ENCODE measurements around the gene SNHG17.
"Not testable (repeated sequence)": the region's sequence is repeated elsewhere in the genome, so short reads cannot be mapped to it uniquely, and the experiment has no call there.

Gene SNHG17

GRCh38 chr20:38446441-38447209, 11.5 kb upstream of the SNHG17 start:
- peak overlapping the region; percentile 85 for H3K9ac ChIP-seq (ENCODE audit: low read length)
- no peak overlapping the region for H3K27ac ChIP-seq (ENCODE audit: low read length)
- H3K9me3 ChIP-seq (ENCODE audit: control insufficient read depth, low read depth, low read length): no peaks in the 10 kb centered on the region
- H3K4me1 ChIP-seq (ENCODE audit: control insufficient read depth, low read depth, low read length): no peaks in the 10 kb centered on the region
- H3K27me3 ChIP-seq (ENCODE audit: control insufficient read depth, insufficient read depth, low read length): no peaks in the 10 kb centered on the region
- peaks cover 20% of the 10 kb centered on the region for H3K36me3 ChIP-seq (ENCODE audit: control insufficient read depth, low read depth, low read length)
- peak overlapping the region; percentile 82 for H3K4me3 ChIP-seq (ENCODE audit: low read length)

GRCh38 chr20:38445901-38446425, 10.8 kb upstream of the SNHG17 start:
- Histone ChIP-seq H3K9me3 (ENCODE audit: control insufficient read depth, low read depth, low read length) (no peaks in the 10 kb centered on the region), H3K27me3 (ENCODE audit: control insufficient read depth, insufficient read depth, low read length) (no peaks in the 10 kb centered on the region), H3K27ac (ENCODE audit: low read length) (no peak overlapping the region), H3K4me1 (ENCODE audit: control insufficient read depth, low read depth, low read length) (no peaks in the 10 kb centered on the region), H3K36me3 (ENCODE audit: control insufficient read depth, low read depth, low read length) (peaks cover 18% of the 10 kb centered on the region), H3K4me3 (ENCODE audit: low read length) (peak overlapping the region; percentile 82), H3K9ac (ENCODE audit: low read length) (no peak overlapping the region)

GRCh38 chr20:38445381-38445796, 10.3 kb upstream of the SNHG17 start:
- H3K4me3 ChIP-seq (ENCODE audit: low read length): no peak overlapping the region
- no peaks in the 10 kb centered on the region for H3K4me1 ChIP-seq (ENCODE audit: control insufficient read depth, low read depth, low read length)
- no peak overlapping the region for H3K27ac ChIP-seq (ENCODE audit: low read length)
- no peaks in the 10 kb centered on the region for H3K9me3 ChIP-seq (ENCODE audit: control insufficient read depth, low read depth, low read length)
- H3K36me3 ChIP-seq (ENCODE audit: control insufficient read depth, low read depth, low read length): peaks cover 12% of the 10 kb centered on the region
- no peak overlapping the region for H3K9ac ChIP-seq (ENCODE audit: low read length)
- H3K27me3 ChIP-seq (ENCODE audit: control insufficient read depth, insufficient read depth, low read length): no peaks in the 10 kb centered on the region

GRCh38 chr20:38441916-38442315, 6.8 kb upstream of the SNHG17 start:
- Histone ChIP-seq H3K27ac (ENCODE audit: low read length) (no peak overlapping the region), H3K36me3 (ENCODE audit: control insufficient read depth, low read depth, low read length) (no peaks in the 10 kb centered on the region), H3K4me3 (ENCODE audit: low read length) (no peak overlapping the region), H3K4me1 (ENCODE audit: control insufficient read depth, low read depth, low read length) (no peaks in the 10 kb centered on the region), H3K9ac (ENCODE audit: low read length) (no peak overlapping the region), H3K9me3 (ENCODE audit: control insufficient read depth, low read depth, low read length) (no peaks in the 10 kb centered on the region), H3K27me3 (ENCODE audit: control insufficient read depth, insufficient read depth, low read length) (no peaks in the 10 kb centered on the region)

- not testable (repeated sequence) for H3K27me3 ChIP-seq (ENCODE audit: control insufficient read depth, insufficient read depth, low read length)
These were observed 6.0 kb upstream of the SNHG17 start for GRCh38 chr20:38441110-38441509.

GRCh38 chr20:38437796-38438195, 2.7 kb upstream of the SNHG17 start:
- Histone ChIP-seq H3K27ac (ENCODE audit: low read length) (no peak overlapping the region), H3K4me3 (ENCODE audit: low read length) (no peak overlapping the region)

More at GRCh38 chr20:38441110-38441509, 6.0 kb upstream of the SNHG17 start:
- H3K9me3 ChIP-seq (ENCODE audit: control insufficient read depth, low read depth, low read length); H3K27ac ChIP-seq (ENCODE audit: low read length); H3K4me3 ChIP-seq (ENCODE audit: low read length); H3K9ac ChIP-seq (ENCODE audit: low read length); H3K4me1 ChIP-seq (ENCODE audit: control insufficient read depth, low read depth, low read length); H3K36me3 ChIP-seq (ENCODE audit: control insufficient read depth, low read depth, low read length): not testable (repeated sequence)

GRCh38 chr20:38435555-38435939, 419 bp upstream of the SNHG17 start:
- no peak overlapping the region for H3K27ac ChIP-seq (ENCODE audit: low read length)
- no peak overlapping the region for H3K9ac ChIP-seq (ENCODE audit: low read length)
- peak overlapping the region; percentile 77 for H3K4me3 ChIP-seq (ENCODE audit: low read length)
- H3K27me3 ChIP-seq (ENCODE audit: control insufficient read depth, insufficient read depth, low read length): no peaks in the 10 kb centered on the region
- no peaks in the 10 kb centered on the region for H3K9me3 ChIP-seq (ENCODE audit: control insufficient read depth, low read depth, low read length)
- peaks cover 36% of the 10 kb centered on the region for H3K36me3 ChIP-seq (ENCODE audit: control insufficient read depth, low read depth, low read length)
- no peaks in the 10 kb centered on the region for H3K4me1 ChIP-seq (ENCODE audit: control insufficient read depth, low read depth, low read length)

More at GRCh38 chr20:38437796-38438195, 2.7 kb upstream of the SNHG17 start:
- Histone ChIP-seq H3K4me1 (ENCODE audit: control insufficient read depth, low read depth, low read length) (no peaks in the 10 kb centered on the region), H3K9me3 (ENCODE audit: control insufficient read depth, low read depth, low read length) (no peaks in the 10 kb centered on the region), H3K27me3 (ENCODE audit: control insufficient read depth, insufficient read depth, low read length) (no peaks in the 10 kb centered on the region), H3K36me3 (ENCODE audit: control insufficient read depth, low read depth, low read length) (peaks cover 14% of the 10 kb centered on the region), H3K9ac (ENCODE audit: low read length) (no peak overlapping the region)

GRCh38 chr20:38434301-38434741, 807 bp downstream of the SNHG17 start:
- no peaks in the 10 kb centered on the region for H3K9me3 ChIP-seq (ENCODE audit: control insufficient read depth, low read depth, low read length)
- H3K4me3 ChIP-seq (ENCODE audit: low read length): peak overlapping the region; percentile 77
- H3K4me1 ChIP-seq (ENCODE audit: control insufficient read depth, low read depth, low read length): no peaks in the 10 kb centered on the region
- no peaks in the 10 kb centered on the region for H3K27me3 ChIP-seq (ENCODE audit: control insufficient read depth, insufficient read depth, low read length)
- peak overlapping the region; percentile 92 for H3K9ac ChIP-seq (ENCODE audit: low read length)
- H3K36me3 ChIP-seq (ENCODE audit: control insufficient read depth, low read depth, low read length): peaks cover 44% of the 10 kb centered on the region
- H3K27ac ChIP-seq (ENCODE audit: low read length): peak overlapping the region; percentile 81

- H3K4me3 ChIP-seq (ENCODE audit: low read length): peak overlapping the region; percentile 77
- H3K9me3 ChIP-seq (ENCODE audit: control insufficient read depth, low read depth, low read length): no peaks in the 10 kb centered on the region
- H3K27ac ChIP-seq (ENCODE audit: low read length): no peak overlapping the region
- H3K36me3 ChIP-seq (ENCODE audit: control insufficient read depth, low read depth, low read length): peaks cover 53% of the 10 kb centered on the region
- H3K4me1 ChIP-seq (ENCODE audit: control insufficient read depth, low read depth, low read length): no peaks in the 10 kb centered on the region
- peak overlapping the region; percentile 92 for H3K9ac ChIP-seq (ENCODE audit: low read length)
- H3K27me3 ChIP-seq (ENCODE audit: control insufficient read depth, insufficient read depth, low read length): no peaks in the 10 kb centered on the region
These were observed 1.7 kb downstream of the SNHG17 start for GRCh38 chr20:38433304-38433972.

- H3K36me3 ChIP-seq (ENCODE audit: control insufficient read depth, low read depth, low read length): peaks cover 59% of the 10 kb centered on the region
- peak overlapping the region; percentile 77 for H3K4me3 ChIP-seq (ENCODE audit: low read length)
These were observed 2.3 kb downstream of the SNHG17 start for GRCh38 chr20:38432870-38433269.

GRCh38 chr20:38432292-38432691, 2.8 kb downstream of the SNHG17 start:
- Histone ChIP-seq H3K27me3 (ENCODE audit: control insufficient read depth, insufficient read depth, low read length) (no peaks in the 10 kb centered on the region), H3K36me3 (ENCODE audit: control insufficient read depth, low read depth, low read length) (peaks cover 65% of the 10 kb centered on the region), H3K9me3 (ENCODE audit: control insufficient read depth, low read depth, low read length) (no peaks in the 10 kb centered on the region), H3K9ac (ENCODE audit: low read length) (no peak overlapping the region), H3K27ac (ENCODE audit: low read length) (no peak overlapping the region), H3K4me3 (ENCODE audit: low read length) (no peak overlapping the region), H3K4me1 (ENCODE audit: control insufficient read depth, low read depth, low read length) (no peaks in the 10 kb centered on the region)

More at GRCh38 chr20:38432870-38433269, 2.3 kb downstream of the SNHG17 start:
- not testable (repeated sequence) for H3K27me3 ChIP-seq (ENCODE audit: control insufficient read depth, insufficient read depth, low read length); H3K27ac ChIP-seq (ENCODE audit: low read length); H3K9me3 ChIP-seq (ENCODE audit: control insufficient read depth, low read depth, low read length); H3K9ac ChIP-seq (ENCODE audit: low read length); H3K4me1 ChIP-seq (ENCODE audit: control insufficient read depth, low read depth, low read length)
